NB4 (cell line): ENCODE measurements around the gene HIC1.

Source experiments
- POLR2A ChIP-seq: IDR thresholded peaks from 2 replicates; pipeline ENCODE4 v1.6.1; 2011; ENCODE audit warnings: mild to moderate bottlenecking; ENCODE audit not compliant: insufficient read length; ENCODE audit errors: extremely low read depth
- TF ChIP-seq, protein P1 (sequence below): IDR thresholded peaks from one replicate; pipeline ENCODE4 v1.5.1; 2012; ENCODE audit warnings: low read depth, low read length

- TF ChIP-seq, protein P1, sequence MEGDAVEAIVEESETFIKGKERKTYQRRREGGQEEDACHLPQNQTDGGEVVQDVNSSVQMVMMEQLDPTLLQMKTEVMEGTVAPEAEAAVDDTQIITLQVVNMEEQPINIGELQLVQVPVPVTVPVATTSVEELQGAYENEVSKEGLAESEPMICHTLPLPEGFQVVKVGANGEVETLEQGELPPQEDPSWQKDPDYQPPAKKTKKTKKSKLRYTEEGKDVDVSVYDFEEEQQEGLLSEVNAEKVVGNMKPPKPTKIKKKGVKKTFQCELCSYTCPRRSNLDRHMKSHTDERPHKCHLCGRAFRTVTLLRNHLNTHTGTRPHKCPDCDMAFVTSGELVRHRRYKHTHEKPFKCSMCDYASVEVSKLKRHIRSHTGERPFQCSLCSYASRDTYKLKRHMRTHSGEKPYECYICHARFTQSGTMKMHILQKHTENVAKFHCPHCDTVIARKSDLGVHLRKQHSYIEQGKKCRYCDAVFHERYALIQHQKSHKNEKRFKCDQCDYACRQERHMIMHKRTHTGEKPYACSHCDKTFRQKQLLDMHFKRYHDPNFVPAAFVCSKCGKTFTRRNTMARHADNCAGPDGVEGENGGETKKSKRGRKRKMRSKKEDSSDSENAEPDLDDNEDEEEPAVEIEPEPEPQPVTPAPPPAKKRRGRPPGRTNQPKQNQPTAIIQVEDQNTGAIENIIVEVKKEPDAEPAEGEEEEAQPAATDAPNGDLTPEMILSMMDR = no peak
- TF ChIP-seq POLR2A = no peak
Measured at GRCh38 chr17:2090210-2090641, 35.3 kb downstream of the HIC1 start.
